H9 (cell line): Measurements from ENCODE around the gene SPINK6. TPM values are rescaled to one million over a fixed set of nuclear protein-coding genes. Genes with fewer than 3 reads are reported as not detected.

Source experiments
- DNase-seq: peaks from one replicate; pipeline ENCODE4 v3.0.0-alpha.2; 2017
- H2AFZ ChIP-seq: one replicate; pipeline ENCODE4 v1.6.1; 2013; ENCODE audit warnings: mild to moderate bottlenecking, low read length, control low read depth, moderate library complexity
- H2AK5ac ChIP-seq: 2 replicates; pipeline ENCODE4 v1.6.1; 2013; ENCODE audit warnings: low read length, control low read depth, mixed read lengths; ENCODE audit not compliant: insufficient read length
- H2BK120ac ChIP-seq: one replicate; pipeline ENCODE4 v1.6.1; 2013; ENCODE audit warnings: low read depth, mild to moderate bottlenecking, low read length, control low read depth, inconsistent platforms; ENCODE audit not compliant: poor library complexity, severe bottlenecking
- H2BK12ac ChIP-seq: 2 replicates; pipeline ENCODE4 v1.6.1; 2013; ENCODE audit warnings: low read length, control low read depth, mixed read lengths, low read depth; ENCODE audit not compliant: insufficient read length
- H2BK15ac ChIP-seq: 2 replicates; pipeline ENCODE4 v1.6.1; 2013; ENCODE audit warnings: low read depth, low read length, control low read depth
- H2BK20ac ChIP-seq: one replicate; pipeline ENCODE4 v1.6.1; 2013; ENCODE audit warnings: low read depth, mild to moderate bottlenecking, low read length, control low read depth, inconsistent platforms; ENCODE audit not compliant: poor library complexity, severe bottlenecking
- H2BK5ac ChIP-seq: 2 replicates; pipeline ENCODE4 v1.6.1; 2013; ENCODE audit warnings: low read length, control low read depth, mixed read lengths; ENCODE audit not compliant: insufficient read length
- H3K14ac ChIP-seq: 2 replicates; pipeline ENCODE4 v1.6.1; 2013; ENCODE audit warnings: low read length, control low read depth; ENCODE audit not compliant: insufficient read depth
- H3K18ac ChIP-seq: 2 replicates; pipeline ENCODE4 v1.6.1; 2013; ENCODE audit warnings: low read depth, mild to moderate bottlenecking, mixed read lengths, low read length, control low read depth; ENCODE audit not compliant: insufficient read length
- H3K23ac ChIP-seq: 2 replicates; pipeline ENCODE4 v1.6.1; 2013; ENCODE audit warnings: low read length, control low read depth, mixed read lengths, low read depth; ENCODE audit not compliant: insufficient read length
- H3K23me2 ChIP-seq: 2 replicates; pipeline ENCODE4 v1.6.1; 2013; ENCODE audit warnings: low read depth, mild to moderate bottlenecking, mixed read lengths, low read length, control low read depth; ENCODE audit not compliant: insufficient read length, poor library complexity, severe bottlenecking
- H3K27ac ChIP-seq: 2 replicates; pipeline ENCODE4 v1.5.1; 2013; ENCODE audit warnings: low read length, control low read depth, mixed read lengths, low read depth; ENCODE audit not compliant: insufficient read length
- H3K27me3 ChIP-seq: 2 replicates; pipeline ENCODE4 v1.6.1; 2013; ENCODE audit warnings: low read length, control low read depth, inconsistent platforms; ENCODE audit not compliant: insufficient read depth
- H3K4ac ChIP-seq: 2 replicates; pipeline ENCODE4 v1.6.1; 2013; ENCODE audit warnings: low read depth, mild to moderate bottlenecking, control low read depth, inconsistent platforms, low read length, moderate library complexity
- H3K4me1 ChIP-seq: 2 replicates; pipeline ENCODE4 v1.6.1; 2013; ENCODE audit warnings: low read length, control low read depth, inconsistent platforms; ENCODE audit not compliant: insufficient read depth
- H3K4me2 ChIP-seq: 2 replicates; pipeline ENCODE4 v1.6.1; 2013; ENCODE audit warnings: low read length, control low read depth, mixed read lengths; ENCODE audit not compliant: insufficient read length, insufficient read depth
- H3K56ac ChIP-seq: 2 replicates; pipeline ENCODE4 v1.6.1; 2013; ENCODE audit warnings: low read depth, mild to moderate bottlenecking, mixed read lengths, low read length, control low read depth; ENCODE audit not compliant: insufficient read length
- H3K79me1 ChIP-seq: 2 replicates; pipeline ENCODE4 v1.6.1; 2013; ENCODE audit warnings: low read depth, mild to moderate bottlenecking, moderate library complexity, low read length, control low read depth, inconsistent platforms; ENCODE audit not compliant: insufficient read depth, poor library complexity, severe bottlenecking
- H3K79me2 ChIP-seq: 2 replicates; pipeline ENCODE4 v1.6.1; 2013; ENCODE audit warnings: low read length, control low read depth, inconsistent platforms; ENCODE audit not compliant: insufficient read depth
- H3K9ac ChIP-seq: 2 replicates; pipeline ENCODE4 v1.6.1; 2013; ENCODE audit warnings: low read length, control low read depth, mixed read lengths; ENCODE audit not compliant: insufficient read length; ENCODE audit errors: extremely low read depth
- H3K9me3 ChIP-seq: one replicate; pipeline ENCODE4 v1.6.1; 2013; ENCODE audit warnings: low read depth, low read length, inconsistent platforms; ENCODE audit not compliant: control insufficient read depth
- H3T11ph ChIP-seq: one replicate; pipeline ENCODE4 v1.6.1; 2013; ENCODE audit warnings: mild to moderate bottlenecking, low read length, control low read depth, inconsistent platforms
- H4K20me1 ChIP-seq: one replicate; pipeline ENCODE4 v1.6.1; 2013; ENCODE audit not compliant: control insufficient read depth, insufficient read length, insufficient read depth
- H4K5ac ChIP-seq: 2 replicates; pipeline ENCODE4 v1.6.1; 2013; ENCODE audit warnings: low read depth, mild to moderate bottlenecking, mixed read lengths, low read length, control low read depth; ENCODE audit not compliant: insufficient read length
- H4K8ac ChIP-seq: replicated peaks from 2 replicates; pipeline ENCODE4 v1.6.1; 2013; ENCODE audit warnings: low read length, control low read depth, mixed read lengths, low read depth; ENCODE audit not compliant: insufficient read length
- H4K91ac ChIP-seq: 2 replicates; pipeline ENCODE4 v1.6.1; 2013; ENCODE audit warnings: low read depth, mild to moderate bottlenecking, moderate library complexity, mixed read lengths, low read length, control low read depth; ENCODE audit not compliant: insufficient read length
- H3K27ac Mint-ChIP-seq, 3 experiments: 2 replicates in 2 of 3; 3 replicates in 1 of 3; pipeline ENCODE4 v1.8.0; 2020 to 2021; ENCODE audit warnings: mixed read lengths in 3 of 3, mild to moderate bottlenecking in 1 of 3, moderate library complexity in 1 of 3
- H3K27me3 Mint-ChIP-seq: 2 replicates; pipeline ENCODE4 v1.8.0; 2021; ENCODE audit warnings: low read depth, mild to moderate bottlenecking, moderate library complexity, mixed read lengths
- H3K36me3 Mint-ChIP-seq, 3 experiments: 2 replicates in 2 of 3; 3 replicates in 1 of 3; pipeline ENCODE4 v1.8.0; 2020 to 2021; ENCODE audit warnings: low read depth in 3 of 3, mixed read lengths in 3 of 3; ENCODE audit not compliant: insufficient read depth in 1 of 3
- H3K4me1 Mint-ChIP-seq, 2 experiments: 2 replicates each; pipeline ENCODE4 v1.8.0; 2020; ENCODE audit warnings: mixed read lengths in 2 of 2
- H3K4me3 Mint-ChIP-seq, 2 experiments: 2 replicates in 1 of 2; 3 replicates in 1 of 2; pipeline ENCODE4 v1.8.0; 2020 to 2021; ENCODE audit warnings: mild to moderate bottlenecking in 2 of 2, mixed read lengths in 2 of 2, moderate library complexity in 1 of 2
- H3K9me3 Mint-ChIP-seq, 2 experiments: 2 replicates in 1 of 2; 3 replicates in 1 of 2; pipeline ENCODE4 v1.8.0; 2020; ENCODE audit warnings: mild to moderate bottlenecking in 2 of 2, mixed read lengths in 2 of 2, moderate library complexity in 1 of 2
- CTCF ChIP-seq: fragments of 200-600 bp; sonication (generic); conservative IDR thresholded peaks from 3 replicates; pipeline ENCODE4 v1.8.0; 2021; ENCODE audit warnings: antibody characterized with exemption, mild to moderate bottlenecking
- WGBS: extraction: QIAGEN DNeasy Blood & Tissue Kit; methylation state at CpG from one replicate; pipeline ENCODE4 v1.1.7; 2013; ENCODE audit warnings: missing lambda C conversion rate, low lambda C conversion rate, mixed read lengths; ENCODE audit not compliant: insufficient read length; ENCODE audit errors: extremely low coverage; 5-methylcytosine and 5-hydroxymethylcytosine counted together
- total RNA-seq: library from RNA; stranded (reverse); gene quantifications from 2 replicates; pipeline ENCODE4 v1.2.1, GENCODE V29; 2021

The SPINK6 gene
- total RNA-seq, 1 experiment from 2014 or later: not detected

GRCh38 chr5:148230240-148230639, 27.4 kb downstream of the SPINK6 start:
- H3K79me1 ChIP-seq: no peaks in the 10 kb centered on the region
- no peak overlapping the region for H2BK5ac ChIP-seq
- WGBS: no CpG with 5 or more reads among the region's 7 CpGs
- peaks cover 0 to 3% of the 10 kb centered on the region in 2 experiments; a peak in 1 of 5 replicates for H3K9me3 Mint-ChIP-seq
- no peak overlapping the region for H4K8ac ChIP-seq
- H3K27me3 ChIP-seq: no peaks in the 10 kb centered on the region
- TF ChIP-seq CTCF: no peak
- H3K23ac ChIP-seq: no peak overlapping the region
- H2BK20ac ChIP-seq: no peak overlapping the region
- DNase-seq: no peak
- H4K20me1 ChIP-seq: no peaks in the 10 kb centered on the region
- H2BK120ac ChIP-seq: no peak overlapping the region
- H3K14ac ChIP-seq: no peak overlapping the region; the same call in 1 of the 2 replicates
- no peaks in the 10 kb centered on the region for H3K79me2 ChIP-seq
- peak overlapping the region; percentile 43 to 97 (median 81); a peak in 4 of 7 replicates for H3K27ac Mint-ChIP-seq
- no peak overlapping the region for H3K4ac ChIP-seq
- no peak overlapping the region for H3K56ac ChIP-seq
- H3K4me1 ChIP-seq: no peaks in the 10 kb centered on the region; the same call in 1 of the 2 replicates
- no peaks in the 10 kb centered on the region for H3K27me3 Mint-ChIP-seq
- no peak overlapping the region for H4K5ac ChIP-seq
- H3K4me2 ChIP-seq: no peak overlapping the region
- H2AK5ac ChIP-seq: no peak overlapping the region
- H3K18ac ChIP-seq: no peak overlapping the region
- no peaks in the 10 kb centered on the region for H3K9me3 ChIP-seq
- no peak overlapping the region for H2BK15ac ChIP-seq
- no peak overlapping the region for H4K91ac ChIP-seq
- no peak overlapping the region for H2BK12ac ChIP-seq
- H3K9ac ChIP-seq: no peak overlapping the region
- H3K36me3 Mint-ChIP-seq: peaks cover 1 to 5% (median 5%) of the 10 kb centered on the region in 3 experiments; a peak in 5 of 7 replicates
- peak overlapping the region in 1 of 2 experiments; percentile 50; a peak in 3 of 5 replicates for H3K4me3 Mint-ChIP-seq
- no peak overlapping the region for H3T11ph ChIP-seq
- H2AFZ ChIP-seq: peak overlapping the region; percentile 74
- no peak overlapping the region for H3K27ac ChIP-seq
- peaks cover 13 to 14% of the 10 kb centered on the region in 2 experiments for H3K4me1 Mint-ChIP-seq
- no peaks in the 10 kb centered on the region for H3K23me2 ChIP-seq
